ENCODE results near the gene C8B. TPM values are rescaled to one million over a fixed set of nuclear protein-coding genes. Genes with fewer than 3 reads are reported as not detected.

Gene C8B
- total and polyA plus RNA-seq, 2 of the 13 experiments (the other 11 are each of a cell fraction or from before 2014, with no cell fraction given): 8.4 to 11.3 TPM

DNA sequence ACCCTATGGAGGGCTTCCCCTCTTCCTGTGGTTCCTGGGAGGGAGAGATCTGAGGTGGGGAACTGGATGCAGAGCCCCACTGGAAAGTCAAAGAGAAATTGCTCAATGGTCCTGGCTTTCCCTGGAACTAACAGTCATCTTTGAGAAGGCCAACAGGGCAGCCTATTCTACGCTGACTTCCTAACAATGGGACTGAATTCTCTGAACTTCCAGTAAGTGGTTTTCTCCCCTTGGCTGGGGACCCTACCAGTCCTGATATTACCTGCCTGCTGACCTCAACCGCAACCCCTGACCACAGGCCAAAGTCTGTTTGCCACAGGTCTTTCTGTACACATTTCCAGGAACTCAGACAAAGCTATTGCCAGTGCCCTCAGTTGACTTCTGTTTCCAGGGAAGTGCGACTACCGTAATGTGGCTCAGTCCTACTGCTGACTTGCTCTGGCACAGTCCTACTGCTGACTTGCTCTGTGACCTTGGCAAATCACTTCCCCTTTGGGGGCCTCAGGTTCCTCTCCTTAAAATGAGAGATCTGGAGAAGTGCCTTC lies 55.3 kb downstream of the C8B start (continued):
- TF ChIP-seq, protein P1, sequence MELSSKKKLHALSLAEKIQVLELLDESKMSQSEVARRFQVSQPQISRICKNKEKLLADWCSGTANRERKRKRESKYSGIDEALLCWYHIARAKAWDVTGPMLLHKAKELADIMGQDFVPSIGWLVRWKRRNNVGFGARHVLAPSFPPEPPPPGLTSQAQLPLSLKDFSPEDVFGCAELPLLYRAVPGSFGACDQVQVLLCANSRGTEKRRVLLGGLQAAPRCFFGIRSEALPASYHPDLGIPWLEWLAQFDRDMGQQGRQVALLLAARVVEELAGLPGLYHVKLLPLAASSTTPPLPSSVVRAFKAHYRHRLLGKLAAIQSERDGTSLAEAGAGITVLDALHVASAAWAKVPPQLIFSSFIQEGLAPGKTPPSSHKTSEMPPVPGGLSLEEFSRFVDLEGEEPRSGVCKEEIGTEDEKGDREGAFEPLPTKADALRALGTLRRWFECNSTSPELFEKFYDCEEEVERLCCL (CRISPR knock-in tag; IDR thresholded peaks at IDR 0.05; ENCODE audit: borderline replicate concordance): no peak
- TF ChIP-seq, protein P2, sequence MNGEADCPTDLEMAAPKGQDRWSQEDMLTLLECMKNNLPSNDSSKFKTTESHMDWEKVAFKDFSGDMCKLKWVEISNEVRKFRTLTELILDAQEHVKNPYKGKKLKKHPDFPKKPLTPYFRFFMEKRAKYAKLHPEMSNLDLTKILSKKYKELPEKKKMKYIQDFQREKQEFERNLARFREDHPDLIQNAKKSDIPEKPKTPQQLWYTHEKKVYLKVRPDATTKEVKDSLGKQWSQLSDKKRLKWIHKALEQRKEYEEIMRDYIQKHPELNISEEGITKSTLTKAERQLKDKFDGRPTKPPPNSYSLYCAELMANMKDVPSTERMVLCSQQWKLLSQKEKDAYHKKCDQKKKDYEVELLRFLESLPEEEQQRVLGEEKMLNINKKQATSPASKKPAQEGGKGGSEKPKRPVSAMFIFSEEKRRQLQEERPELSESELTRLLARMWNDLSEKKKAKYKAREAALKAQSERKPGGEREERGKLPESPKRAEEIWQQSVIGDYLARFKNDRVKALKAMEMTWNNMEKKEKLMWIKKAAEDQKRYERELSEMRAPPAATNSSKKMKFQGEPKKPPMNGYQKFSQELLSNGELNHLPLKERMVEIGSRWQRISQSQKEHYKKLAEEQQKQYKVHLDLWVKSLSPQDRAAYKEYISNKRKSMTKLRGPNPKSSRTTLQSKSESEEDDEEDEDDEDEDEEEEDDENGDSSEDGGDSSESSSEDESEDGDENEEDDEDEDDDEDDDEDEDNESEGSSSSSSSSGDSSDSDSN (CRISPR knock-in tag; IDR thresholded peaks at IDR 0.05): no peak; the same call in 1 of the 2 replicates
- TF ChIP-seq ZNF431 (CRISPR knock-in tag; IDR thresholded peaks at IDR 0.05; ENCODE audit: borderline replicate concordance, low read depth): 0 out of 2 replicates have a peak, but pooled peaks have one; percentile 41
- TF ChIP-seq HOXA5 (CRISPR knock-in tag; IDR thresholded peaks at IDR 0.05): peak; percentile 67; the same call in 1 of the 2 replicates
- TF ChIP-seq KAT7 (CRISPR knock-in tag; IDR thresholded peaks at IDR 0.05; ENCODE audit: borderline replicate concordance): 0 out of 2 replicates have a peak, but pooled peaks have one; percentile 49
- TF ChIP-seq, protein P3, sequence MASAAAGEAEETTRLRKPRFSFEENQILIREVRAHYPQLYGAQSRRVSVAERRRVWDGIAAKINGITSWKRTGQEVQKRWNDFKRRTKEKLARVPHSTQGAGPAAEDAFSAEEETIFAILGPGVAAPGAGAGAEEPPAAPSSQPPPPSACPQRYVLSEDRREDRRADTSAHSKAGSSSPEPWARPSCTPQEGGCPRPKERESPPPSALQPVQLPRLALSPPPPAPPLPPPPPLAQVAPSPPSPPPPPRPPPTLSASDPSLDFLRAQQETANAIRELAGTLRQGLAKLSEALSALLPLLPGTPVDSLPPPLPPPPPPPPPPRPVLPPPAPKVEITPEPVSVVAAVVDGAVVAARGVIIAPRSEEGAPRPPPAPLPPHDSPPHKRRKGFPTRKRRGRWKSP (CRISPR knock-in tag; IDR thresholded peaks at IDR 0.05): peak; percentile 37; the same call in 1 of the 2 replicates
- TF ChIP-seq, protein P4, sequence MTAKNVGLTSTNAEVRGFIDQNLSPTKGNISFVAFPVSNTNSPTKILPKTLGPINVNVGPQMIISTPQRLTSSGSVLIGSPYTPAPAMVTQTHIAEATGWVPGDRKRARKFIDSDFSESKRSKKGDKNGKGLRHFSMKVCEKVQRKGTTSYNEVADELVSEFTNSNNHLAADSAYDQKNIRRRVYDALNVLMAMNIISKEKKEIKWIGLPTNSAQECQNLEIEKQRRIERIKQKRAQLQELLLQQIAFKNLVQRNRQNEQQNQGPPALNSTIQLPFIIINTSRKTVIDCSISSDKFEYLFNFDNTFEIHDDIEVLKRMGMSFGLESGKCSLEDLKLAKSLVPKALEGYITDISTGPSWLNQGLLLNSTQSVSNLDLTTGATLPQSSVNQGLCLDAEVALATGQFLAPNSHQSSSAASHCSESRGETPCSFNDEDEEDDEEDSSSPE (CRISPR knock-in tag; IDR thresholded peaks at IDR 0.05): no peak
- peak; percentile 37; the same call in 1 of the 2 replicates for TF ChIP-seq ZNF615 (CRISPR knock-in tag; IDR thresholded peaks at IDR 0.05; ENCODE audit: borderline replicate concordance)
- no peak for TF ChIP-seq CC2D1A (CRISPR knock-in tag; IDR thresholded peaks at IDR 0.05)
- TF ChIP-seq ZBTB38 (CRISPR knock-in tag; IDR thresholded peaks at IDR 0.05): peak; percentile 52; the same call in 1 of the 2 replicates
- TF ChIP-seq CCAR2 (optimal IDR thresholded peaks at IDR 0.05; ENCODE audit: low read depth, low read length): no peak
- no peak for TF ChIP-seq GPN1 (CRISPR knock-in tag; IDR thresholded peaks at IDR 0.05; ENCODE audit: borderline replicate concordance)
- peak; percentile 99 for TF ChIP-seq TBL1XR1 (IDR thresholded peaks at IDR 0.05; ENCODE audit: borderline replicate concordance, low read length, partially characterized antibody)
- TF ChIP-seq, protein P5, sequence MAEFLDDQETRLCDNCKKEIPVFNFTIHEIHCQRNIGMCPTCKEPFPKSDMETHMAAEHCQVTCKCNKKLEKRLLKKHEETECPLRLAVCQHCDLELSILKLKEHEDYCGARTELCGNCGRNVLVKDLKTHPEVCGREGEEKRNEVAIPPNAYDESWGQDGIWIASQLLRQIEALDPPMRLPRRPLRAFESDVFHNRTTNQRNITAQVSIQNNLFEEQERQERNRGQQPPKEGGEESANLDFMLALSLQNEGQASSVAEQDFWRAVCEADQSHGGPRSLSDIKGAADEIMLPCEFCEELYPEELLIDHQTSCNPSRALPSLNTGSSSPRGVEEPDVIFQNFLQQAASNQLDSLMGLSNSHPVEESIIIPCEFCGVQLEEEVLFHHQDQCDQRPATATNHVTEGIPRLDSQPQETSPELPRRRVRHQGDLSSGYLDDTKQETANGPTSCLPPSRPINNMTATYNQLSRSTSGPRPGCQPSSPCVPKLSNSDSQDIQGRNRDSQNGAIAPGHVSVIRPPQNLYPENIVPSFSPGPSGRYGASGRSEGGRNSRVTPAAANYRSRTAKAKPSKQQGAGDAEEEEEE (CRISPR knock-in tag; IDR thresholded peaks at IDR 0.05; ENCODE audit: borderline replicate concordance): no peak
- TF ChIP-seq AGO1 (IDR thresholded peaks at IDR 0.05; ENCODE audit: low read depth, low read length, poor library complexity, severe bottlenecking): no peak
- TF ChIP-seq KMT2A (CRISPR knock-in tag; IDR thresholded peaks at IDR 0.05): no peak

All from HepG2 (cell line).